ENCODE data around the gene SCRT2. TPM values are rescaled to one million over a fixed set of nuclear protein-coding genes. Genes with fewer than 3 reads are reported as not detected.

SCRT2 gene
- total RNA-seq, 1 donor from 2014 or later = not detected

DNA sequence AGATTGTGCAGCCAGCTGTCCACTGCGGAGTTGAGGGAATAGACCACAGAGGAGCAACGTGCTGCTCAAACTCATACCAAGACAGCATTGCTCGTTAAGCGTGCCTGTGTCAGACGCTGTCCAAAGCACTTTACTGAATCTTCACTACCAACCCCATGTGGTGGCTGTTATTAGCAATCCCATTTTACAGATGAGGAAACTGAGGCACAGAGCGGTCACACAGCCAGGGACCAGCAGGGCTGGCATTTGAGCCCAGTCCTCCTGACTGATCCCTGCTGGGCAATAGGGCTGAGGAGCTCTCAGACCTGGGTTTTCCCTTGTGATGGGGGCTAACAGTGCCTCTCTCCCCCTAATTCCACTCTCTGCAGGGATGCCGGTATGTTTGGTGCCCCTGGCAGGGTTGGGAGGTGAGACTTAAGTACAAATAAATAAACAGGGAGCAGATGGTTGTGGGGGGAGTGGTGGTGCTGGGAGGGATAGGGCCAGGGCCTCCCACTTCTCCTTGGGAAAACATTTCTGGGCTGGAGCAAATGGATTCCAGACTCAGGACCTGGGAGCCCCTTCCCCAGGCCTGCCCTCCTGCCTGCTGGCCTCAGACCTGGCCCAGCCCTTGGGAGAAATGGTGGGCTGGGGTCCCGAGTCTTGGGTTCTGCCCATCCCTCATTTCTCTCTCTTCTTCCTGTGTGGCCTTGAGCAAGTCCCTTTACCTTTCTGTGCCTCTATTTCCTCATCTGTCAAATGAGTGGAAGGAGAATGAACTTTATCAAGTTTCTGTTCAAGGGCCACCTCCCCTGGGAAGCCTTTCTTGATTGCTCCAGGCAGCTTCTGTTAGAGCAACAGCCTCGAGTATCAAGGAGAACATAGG is 40.3 kb downstream of the SCRT2 start:
- DNase-seq (ENCODE audit: low read depth) = no peak

DNA sequence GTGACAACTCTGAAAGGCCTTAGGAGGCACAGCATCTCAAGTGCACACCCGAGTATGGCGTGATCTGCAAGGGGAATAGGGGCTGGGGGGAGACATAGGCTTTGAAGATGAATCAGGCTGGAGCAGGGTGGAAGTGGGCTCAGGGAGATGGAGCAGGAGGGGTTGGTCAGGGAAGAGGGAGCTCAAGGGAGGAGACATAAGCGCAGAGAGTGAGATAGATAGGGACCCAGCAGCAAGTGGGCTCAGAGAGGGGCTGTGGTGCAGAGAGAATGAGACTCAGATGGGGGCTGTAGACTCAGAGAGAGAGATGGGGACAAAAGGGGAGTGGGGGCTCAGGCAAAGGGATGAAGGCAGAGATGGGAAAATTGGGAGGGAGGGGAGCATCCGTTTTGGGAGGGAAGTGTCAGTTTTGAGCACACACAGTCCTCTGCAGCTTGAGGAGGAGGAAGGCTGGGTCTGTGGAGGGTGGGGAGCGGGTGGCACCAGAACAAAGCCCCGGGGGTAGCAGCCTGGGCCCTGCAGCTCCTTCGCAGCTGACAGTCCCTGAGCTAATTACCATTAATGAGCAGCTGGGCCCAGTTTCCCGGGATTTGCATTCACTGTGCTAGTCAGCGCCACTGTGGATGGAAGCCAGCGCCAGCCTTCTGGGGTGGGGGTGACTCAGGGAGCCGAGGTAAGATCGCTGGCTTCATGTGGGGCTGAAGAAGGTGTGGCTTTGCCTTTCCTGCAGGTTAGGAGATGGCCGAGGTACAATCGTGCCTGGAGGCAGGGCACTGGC is 41.3 kb downstream of the SCRT2 start:
- no peak for DNase-seq (ENCODE audit: low read depth)

DNA sequence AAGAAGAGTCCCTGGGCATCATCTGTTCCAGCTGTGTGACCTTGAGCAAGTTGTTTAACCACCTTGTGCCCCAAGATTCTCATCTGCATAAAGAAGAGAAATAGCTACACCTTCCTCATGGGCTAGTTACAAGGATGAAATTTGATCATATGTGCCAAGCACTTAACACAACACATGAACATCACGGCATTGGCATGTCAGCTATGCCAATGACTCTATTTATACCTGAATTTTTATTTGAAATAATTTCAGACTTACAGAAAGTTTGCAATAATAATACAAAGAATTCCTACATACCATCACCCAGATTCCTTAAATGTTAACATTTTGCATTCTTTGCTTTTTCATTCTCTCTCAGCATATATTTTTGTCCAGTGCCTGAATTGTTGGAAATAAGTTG is 44.5 kb downstream of the SCRT2 start:
- no peak for DNase-seq (ENCODE audit: low read depth)

DNA sequence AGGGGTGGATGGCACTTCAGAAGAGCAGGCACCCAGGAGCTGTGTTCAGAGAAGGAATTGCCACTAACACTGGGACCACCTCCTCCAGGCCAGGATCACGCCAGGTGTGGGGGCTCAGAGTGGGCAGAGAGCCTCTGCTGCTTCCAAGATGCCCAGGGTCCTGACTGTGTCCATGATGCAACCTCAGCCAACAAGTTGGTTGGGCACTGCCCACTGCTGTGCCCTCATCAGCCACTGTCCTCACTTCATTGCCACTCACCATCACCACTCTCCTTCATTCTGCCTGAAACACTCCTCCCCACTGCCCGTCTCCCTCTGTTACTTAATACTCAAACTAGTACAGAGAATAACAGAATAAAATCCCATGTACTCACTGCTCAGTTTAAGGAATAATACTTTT is 49.0 kb downstream of the SCRT2 start:
- DNase-seq (ENCODE audit: low read depth) = no peak

DNA sequence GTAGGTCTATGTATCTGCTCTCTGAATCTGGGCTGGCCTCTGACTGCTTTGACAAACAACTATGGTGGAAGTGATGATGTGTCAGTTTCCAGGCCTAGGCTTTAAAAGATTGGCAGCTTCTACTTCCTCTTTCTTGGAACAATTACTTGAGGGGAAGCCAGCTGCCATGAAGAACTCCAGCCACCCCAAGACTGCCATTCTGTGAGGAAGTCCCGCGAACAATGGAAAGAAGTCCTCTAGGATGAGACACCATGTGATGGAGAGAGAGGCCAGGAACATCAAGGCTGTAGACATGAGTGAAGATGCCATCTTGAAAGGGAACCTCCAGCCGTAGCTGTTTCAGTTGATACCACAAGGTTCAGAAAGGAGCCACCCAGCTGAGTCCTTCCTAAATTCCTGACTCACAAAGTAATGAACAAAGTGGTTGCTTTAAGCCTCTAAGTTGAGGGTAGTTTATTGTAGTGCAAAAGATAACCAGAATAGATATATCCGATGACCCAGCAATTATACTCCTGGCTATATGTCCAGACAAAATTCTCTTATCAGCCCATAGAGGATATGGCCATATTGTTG is 50.2 kb downstream of the SCRT2 start:
- no peak for DNase-seq (ENCODE audit: low read depth)

DNA sequence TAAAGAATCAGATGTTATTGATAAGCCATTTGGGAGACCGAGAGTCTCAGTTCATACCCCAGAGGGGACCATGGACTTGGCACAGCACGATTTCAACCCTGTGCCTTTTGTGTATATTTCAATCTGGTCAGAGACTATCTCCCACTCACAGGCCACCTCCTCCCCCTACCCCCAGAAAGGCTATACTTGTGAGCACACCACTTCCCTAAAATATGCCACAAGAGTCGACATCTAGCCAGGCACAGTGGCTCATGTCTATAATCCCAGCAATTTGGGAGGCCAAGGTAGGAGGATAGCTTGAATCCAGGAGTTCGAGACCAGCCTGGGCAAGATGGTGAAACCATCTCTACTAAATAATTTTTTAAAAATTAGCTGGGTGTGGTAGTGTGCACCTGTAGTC is 51.9 kb downstream of the SCRT2 start:
- no peak for DNase-seq (ENCODE audit: low read depth)

DNA sequence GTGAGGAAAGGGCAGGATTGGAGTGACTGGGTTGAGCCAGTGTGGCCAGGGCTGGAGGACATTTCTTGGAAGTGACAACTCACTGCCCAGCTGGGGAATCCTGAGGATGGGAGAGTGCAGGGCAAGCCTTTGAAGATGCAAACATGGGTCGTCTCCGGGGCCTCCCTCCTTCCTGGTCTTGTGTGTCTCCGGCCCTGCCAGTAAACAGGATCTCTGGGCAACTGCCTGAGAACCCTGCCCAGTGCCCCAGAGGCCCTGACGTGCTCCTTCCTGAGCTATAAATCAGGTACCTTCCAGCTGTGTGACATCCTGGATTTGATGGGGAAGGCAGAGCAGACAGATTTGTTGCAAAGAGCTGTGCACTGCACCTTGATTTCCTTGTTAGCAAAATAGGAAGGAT is 52.6 kb downstream of the SCRT2 start:
- no peak for DNase-seq (ENCODE audit: low read depth)

DNA sequence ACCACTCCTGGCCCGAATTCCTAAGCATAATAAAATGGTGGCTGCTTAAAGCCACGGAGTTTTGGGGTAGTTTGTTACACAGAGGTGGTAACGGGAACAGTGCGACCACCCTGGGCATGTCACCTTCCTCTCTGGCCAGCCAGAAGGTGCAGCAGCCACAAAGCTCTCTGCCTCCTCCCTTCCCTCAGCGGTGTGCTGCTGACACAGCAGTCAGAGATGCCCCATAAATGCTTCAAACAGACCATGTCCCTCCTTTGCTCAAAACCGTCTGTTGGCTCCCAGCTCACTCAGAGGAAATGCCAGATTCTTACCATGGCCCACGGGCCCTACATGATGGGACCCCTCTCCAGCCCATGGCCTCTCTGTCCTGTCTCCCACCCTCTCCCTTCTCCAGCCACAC is 53.4 kb downstream of the SCRT2 start:
- DNase-seq (ENCODE audit: low read depth) = no peak

DNA sequence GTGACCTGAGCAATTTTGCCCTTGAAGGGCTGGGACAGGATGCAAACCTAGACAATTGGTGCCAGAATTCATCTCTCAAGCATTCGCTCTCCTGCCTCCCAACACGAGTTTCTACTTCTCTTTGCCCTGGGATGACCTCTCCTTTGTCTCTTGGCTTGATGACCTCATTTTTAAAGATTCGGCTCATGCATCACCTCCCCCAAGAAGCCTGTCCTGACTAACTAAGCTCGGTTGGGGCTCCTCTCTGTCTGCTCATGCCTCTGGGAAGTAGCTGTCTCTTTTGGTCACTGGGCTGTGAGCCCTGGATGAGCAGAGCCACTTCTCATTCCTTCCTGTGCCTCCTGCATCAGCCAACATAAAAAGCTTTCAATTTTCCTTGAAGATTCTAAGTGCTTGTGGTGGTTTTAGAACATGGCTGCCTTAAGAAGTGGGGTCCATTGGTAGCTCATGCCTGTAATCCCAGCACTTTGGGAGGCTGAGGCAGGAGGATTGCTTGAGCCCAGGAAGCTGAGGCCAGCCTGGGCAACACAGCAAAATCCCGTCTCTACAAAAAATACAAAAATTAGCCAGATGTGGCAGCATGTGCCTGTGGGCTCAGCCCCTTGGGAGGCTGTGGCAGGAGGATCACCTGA is 54.4 kb downstream of the SCRT2 start:
- DNase-seq (ENCODE audit: low read depth) = no peak

DNA sequence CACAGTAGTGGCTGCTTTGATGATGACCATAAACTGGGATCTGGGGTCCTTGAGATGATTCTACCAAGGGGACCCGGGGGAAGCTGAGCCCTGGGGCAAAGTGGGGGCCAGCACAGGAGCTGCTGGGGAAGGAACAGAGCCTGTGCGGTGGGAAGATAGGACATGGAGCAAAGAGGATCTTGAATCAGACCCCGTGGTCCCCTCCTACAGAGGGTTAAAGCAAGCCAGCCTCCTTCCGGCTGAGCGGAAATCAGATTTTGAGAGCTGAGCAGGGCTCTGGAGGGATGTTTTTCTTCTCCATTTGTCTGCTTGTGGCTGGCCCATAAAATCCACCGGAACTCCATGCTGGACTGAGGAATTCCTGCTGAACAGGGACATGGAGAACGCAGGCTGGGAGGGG is 55.4 kb downstream of the SCRT2 start:
- DNase-seq (ENCODE audit: low read depth) = no peak

DNA sequence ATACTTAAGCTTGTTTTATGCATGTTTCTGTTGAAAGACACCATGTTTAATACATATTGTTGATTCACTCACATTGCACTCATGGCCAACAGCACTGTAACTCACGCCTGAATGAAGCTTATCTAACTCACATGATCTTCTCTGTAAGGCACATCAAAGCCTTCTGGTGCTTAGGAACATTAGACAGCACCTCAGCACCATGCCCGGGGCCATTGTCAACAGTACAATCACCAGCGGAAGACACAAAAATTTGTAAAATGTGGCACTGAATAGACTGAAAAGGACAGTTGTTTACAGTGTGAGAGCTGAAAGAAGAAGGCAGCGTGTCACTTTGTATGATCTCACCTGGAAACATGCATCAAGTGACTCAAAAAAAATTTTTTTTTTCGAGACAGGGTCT is 56.6 kb downstream of the SCRT2 start:
- DNase-seq (ENCODE audit: low read depth) = no peak

DNA sequence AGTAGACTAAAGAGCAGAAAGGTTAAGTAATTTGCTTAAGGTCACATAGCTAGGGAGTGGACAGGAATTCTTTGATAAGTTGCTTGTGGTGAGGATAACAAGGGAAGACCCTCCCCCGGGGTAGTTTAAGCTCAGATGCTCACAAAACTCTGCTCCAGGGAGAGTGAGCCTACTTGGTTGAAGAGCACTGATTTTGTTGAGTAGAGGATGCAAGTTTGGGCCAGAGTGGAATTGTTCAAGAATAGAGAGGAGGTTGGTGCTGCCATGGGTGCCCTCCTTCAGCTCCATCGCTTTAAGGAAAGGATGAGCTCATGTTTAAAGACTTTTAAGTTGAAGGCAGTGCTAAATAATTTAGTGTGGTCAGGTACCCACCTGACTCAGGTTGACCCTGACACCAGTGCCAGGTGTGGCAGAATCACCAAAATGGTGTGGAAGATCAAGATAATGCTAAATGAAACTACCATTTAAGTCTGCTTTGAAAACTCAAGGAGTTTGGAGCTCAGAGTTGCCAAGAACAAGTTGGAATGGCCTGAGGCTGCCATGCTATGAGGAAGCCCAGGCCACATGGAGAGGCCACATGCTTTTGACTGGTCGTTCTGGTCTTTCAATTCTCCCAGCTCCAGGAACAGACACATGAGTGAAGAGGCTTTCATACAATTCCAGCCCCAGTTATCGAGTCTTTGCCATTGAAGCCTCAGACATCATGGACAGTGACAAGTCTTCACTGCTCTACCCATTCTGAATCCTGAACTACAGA is 57.5 kb downstream of the SCRT2 start:
- DNase-seq (ENCODE audit: low read depth) = no peak

DNA sequence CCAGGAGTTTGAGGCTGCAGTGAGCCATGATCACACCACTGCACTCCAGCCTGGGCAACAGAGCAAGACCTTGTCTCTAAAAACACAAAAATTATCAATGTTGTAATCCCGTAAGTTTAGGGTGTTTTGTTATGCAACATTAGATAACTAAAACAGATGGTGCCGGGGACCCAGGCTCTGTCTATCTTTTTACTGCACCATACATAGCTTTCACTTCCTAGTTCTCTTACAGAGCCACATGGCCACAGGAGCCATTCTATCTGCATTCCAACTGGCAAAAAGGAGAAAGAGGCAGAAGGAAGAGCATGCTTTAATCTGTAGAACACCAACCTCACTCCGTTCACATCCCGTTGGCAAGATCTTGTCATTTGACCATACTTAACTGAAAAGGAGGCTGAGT is 60.1 kb downstream of the SCRT2 start:
- DNase-seq (ENCODE audit: low read depth) = no peak

DNA sequence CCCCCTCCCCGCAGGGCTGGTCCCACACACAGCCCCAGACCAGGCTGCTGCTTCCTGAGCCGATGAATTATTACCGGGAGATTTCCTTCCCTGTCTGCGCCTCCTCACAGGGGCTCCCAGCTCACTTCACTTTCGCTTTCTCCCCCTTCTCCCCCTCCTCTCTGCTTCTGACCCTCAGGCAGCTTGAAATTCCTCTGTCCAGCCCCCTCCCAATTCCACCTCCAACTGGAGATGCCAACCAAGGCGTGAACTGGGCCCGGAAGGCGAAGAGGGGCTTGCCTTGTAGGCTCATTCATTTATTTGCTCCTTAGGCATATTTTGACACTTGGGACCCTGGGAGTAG is 63.8 kb downstream of the SCRT2 start:
- DNase-seq (ENCODE audit: low read depth) = no peak

Other genes with a start within 250 kb of the SCRT2 start
- 29.1 and 40.1 TPM in 2 replicates for gene TBC1D20, start 213.3 kb downstream of the SCRT2 start, total RNA-seq
- gene CSNK2A1, start 132.0 kb downstream of the SCRT2 start, total RNA-seq = 194 and 199 TPM in 2 replicates
- gene TCF15, start 65.5 kb downstream of the SCRT2 start, total RNA-seq = not detected in 2 replicates
- 23.6 and 34.6 TPM in 2 replicates for gene SRXN1, start 22.6 kb downstream of the SCRT2 start, total RNA-seq
- not detected in 2 replicates for gene SLC52A3, start 92.7 kb upstream of the SCRT2 start, total RNA-seq
- gene FAM110A, start 157.9 kb upstream of the SCRT2 start, total RNA-seq = 0.29 and 1.2 TPM in 2 replicates
- not detected in 2 replicates for gene ANGPT4, start 240.5 kb upstream of the SCRT2 start, total RNA-seq